ENCODE data around the gene MFSD8. TPM values are rescaled to one million over a fixed set of nuclear protein-coding genes. Genes with fewer than 3 reads are reported as not detected.
"Not testable (repeated sequence)": the region's sequence is repeated elsewhere in the genome, so short reads cannot be mapped to it uniquely, and the experiment has no call there.

Gene MFSD8
- total RNA-seq (2014; rRNA removed; shearing (Covaris generic)) = 4.0 and 5.5 TPM in 2 replicates

GRCh38 chr4:127965062-127965802 is at the start of gene MFSD8, which contains the start of gene ABHD18:
Gene MFSD8, minus strand, starts transcription at chr4:127965173. Its CDS starts 40 bp downstream, at chr4:127965133.
Gene ABHD18, plus strand, starts transcription at chr4:127965406. Its CDS starts 17,550 bp downstream, at chr4:127982956.
- Histone ChIP-seq H3K36me3 (no peaks in the 10 kb centered on the region), H3K4me1 (peaks cover 15% of the 10 kb centered on the region), H3K4me3 (peak within 1 kb of the TSS; percentile 89), H3K9me3 (replicated peaks) (no peaks in the 10 kb centered on the region), H3K27me3 (no peaks in the 10 kb centered on the region), H3K27ac (peak within 1 kb of the TSS; percentile 44)
- DNase-seq = peak; percentile 85 to 88

DNA sequence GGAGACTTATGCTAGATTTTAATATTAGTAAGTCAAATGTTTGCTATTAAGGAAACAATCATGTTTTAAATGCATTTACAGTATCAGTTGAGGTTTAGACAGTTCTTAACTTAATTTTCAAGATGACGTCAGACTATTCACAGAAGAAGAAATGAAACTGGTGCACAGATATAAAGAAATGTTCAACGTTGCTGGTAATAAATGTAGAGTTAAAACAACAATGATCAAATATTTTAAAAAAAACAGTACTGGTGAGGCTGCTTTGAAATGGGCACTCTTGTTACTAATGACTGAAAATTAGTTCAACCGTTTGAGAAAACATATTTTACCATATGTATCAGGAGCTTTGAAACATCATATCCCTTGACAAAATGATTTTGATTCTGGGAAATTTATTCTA is 44.5 kb upstream of the MFSD8 start:
- H3K4me3 ChIP-seq = no peak overlapping the region
- no peaks in the 10 kb centered on the region for H3K27me3 ChIP-seq
- no peaks in the 10 kb centered on the region for H3K9me3 ChIP-seq (replicated peaks)
- H3K36me3 ChIP-seq = no peaks in the 10 kb centered on the region
- no peaks in the 10 kb centered on the region for H3K4me1 ChIP-seq
- no peak overlapping the region for H3K27ac ChIP-seq
- no peak for DNase-seq

DNA sequence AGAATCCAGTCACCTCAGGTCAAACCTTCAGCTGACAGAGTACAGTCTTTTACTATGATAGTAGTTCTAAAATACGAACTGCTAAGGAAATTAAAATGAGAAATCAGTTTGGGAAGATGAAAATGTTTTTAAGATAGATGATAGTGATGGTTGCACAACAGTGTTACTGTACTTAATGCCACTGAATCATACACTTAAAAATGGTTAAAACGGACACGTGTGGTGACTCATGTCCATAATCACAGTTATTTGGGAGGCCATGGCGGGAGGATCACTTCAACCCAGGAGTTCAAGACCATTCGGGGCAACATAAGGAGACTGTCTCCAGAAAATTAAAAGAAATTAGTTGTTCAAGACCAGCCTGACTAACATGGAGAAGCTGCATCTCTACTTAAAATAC is 41.6 kb upstream of the MFSD8 start:
- Histone ChIP-seq H3K4me3 (no peak overlapping the region), H3K4me1 (no peaks in the 10 kb centered on the region), H3K27ac (no peak overlapping the region), H3K9me3 (replicated peaks) (no peaks in the 10 kb centered on the region), H3K27me3 (no peaks in the 10 kb centered on the region), H3K36me3 (no peaks in the 10 kb centered on the region)
- DNase-seq = no peak

DNA sequence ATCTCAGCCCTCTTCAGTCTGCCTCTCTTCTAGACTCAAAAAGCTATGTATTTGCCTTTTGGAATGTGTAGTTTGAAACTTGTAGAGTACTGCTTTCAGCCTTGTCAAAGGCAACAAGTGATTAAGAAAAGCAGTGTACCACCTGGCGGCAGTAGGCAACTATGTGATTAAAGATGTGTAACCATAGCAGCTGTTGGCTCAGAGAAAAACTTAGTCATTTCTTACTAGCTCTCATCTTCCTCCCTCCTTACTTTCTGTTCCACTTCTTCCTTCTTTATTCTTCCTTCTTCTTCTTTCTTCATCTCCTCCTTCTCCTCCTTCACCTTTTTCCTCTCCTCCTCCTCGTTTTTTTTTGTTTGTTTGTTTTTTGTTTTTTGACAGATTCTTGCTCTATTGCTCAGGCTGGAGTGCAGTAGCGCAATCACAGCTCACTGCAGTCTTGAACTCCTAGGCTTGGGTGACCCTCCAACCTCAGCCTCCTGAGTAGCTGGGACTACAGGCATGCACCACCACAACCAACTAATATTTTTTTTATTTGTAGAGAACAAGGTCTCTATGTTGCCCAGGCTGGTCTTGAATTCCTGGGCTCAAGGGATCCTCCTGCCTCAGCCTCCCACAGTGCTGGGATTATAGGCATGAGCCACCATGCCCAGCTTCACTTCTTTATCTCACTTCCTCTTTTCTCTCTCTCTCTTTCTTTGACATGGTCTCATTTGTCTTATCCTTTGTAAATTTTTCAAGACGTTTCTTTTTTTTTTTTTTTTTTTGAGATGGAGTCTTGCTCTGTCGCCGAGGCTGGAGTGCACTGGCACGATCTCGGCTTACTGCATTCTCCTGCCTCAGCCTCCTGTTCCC is 32.8 kb upstream of the MFSD8 start:
- H3K9me3 ChIP-seq (replicated peaks) = no peaks in the 10 kb centered on the region
- no peak overlapping the region for H3K4me3 ChIP-seq
- no peak overlapping the region for H3K27ac ChIP-seq
- H3K27me3 ChIP-seq = no peaks in the 10 kb centered on the region
- H3K36me3 ChIP-seq = no peaks in the 10 kb centered on the region
- DNase-seq = peak in 1 of 2 experiments; percentile 16
- no peaks in the 10 kb centered on the region for H3K4me1 ChIP-seq

GRCh38 chr4:127996521-127996920 is 31.5 kb upstream of the MFSD8 start:
- H3K4me1 ChIP-seq; H3K4me3 ChIP-seq; H3K27me3 ChIP-seq; H3K9me3 ChIP-seq (replicated peaks); H3K36me3 ChIP-seq; H3K27ac ChIP-seq: not testable (repeated sequence)
- peak in 1 of 2 experiments; percentile 4 for DNase-seq

DNA sequence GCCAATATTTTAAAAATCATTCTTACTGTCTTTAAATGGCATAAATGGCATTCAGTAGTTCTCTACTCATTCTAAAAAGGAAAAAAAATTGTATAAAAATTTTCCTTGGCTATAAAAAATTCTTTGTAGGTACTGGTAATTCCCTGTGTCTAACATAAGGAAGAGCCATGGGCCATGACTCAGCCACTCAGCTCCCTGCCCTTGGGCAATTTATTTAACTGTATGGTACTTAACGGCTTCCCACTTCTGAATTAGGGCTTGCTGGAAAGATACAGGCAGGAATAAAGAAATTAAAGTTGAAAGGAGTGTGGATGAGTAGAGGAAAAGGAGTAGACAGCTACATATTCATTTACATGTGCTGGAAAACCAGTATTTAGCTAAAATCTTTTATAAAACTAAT is 30.8 kb upstream of the MFSD8 start:
- no peak overlapping the region for H3K4me3 ChIP-seq
- H3K36me3 ChIP-seq = no peaks in the 10 kb centered on the region
- no peaks in the 10 kb centered on the region for H3K9me3 ChIP-seq (replicated peaks)
- no peak overlapping the region for H3K27ac ChIP-seq
- H3K4me1 ChIP-seq = no peaks in the 10 kb centered on the region
- no peaks in the 10 kb centered on the region for H3K27me3 ChIP-seq
- no peak for DNase-seq

GRCh38 chr4:127993151-127993550 is 28.2 kb upstream of the MFSD8 start:
- no peak for DNase-seq
- Histone ChIP-seq H3K4me1 (no peaks in the 10 kb centered on the region), H3K4me3 (no peak overlapping the region), H3K9me3 (replicated peaks) (no peaks in the 10 kb centered on the region), H3K27ac (no peak overlapping the region), H3K27me3 (no peaks in the 10 kb centered on the region), H3K36me3 (peaks cover 4% of the 10 kb centered on the region; the same call in 1 of the 2 replicates)

GRCh38 chr4:127988638-127989037 is 23.7 kb upstream of the MFSD8 start:
- Histone ChIP-seq H3K36me3 (peaks cover 8% of the 10 kb centered on the region; the same call in 1 of the 2 replicates), H3K27ac (no peak overlapping the region), H3K9me3 (replicated peaks) (no peaks in the 10 kb centered on the region), H3K4me3 (no peak overlapping the region), H3K27me3 (no peaks in the 10 kb centered on the region), H3K4me1 (no peaks in the 10 kb centered on the region)
- DNase-seq = no peak

DNA sequence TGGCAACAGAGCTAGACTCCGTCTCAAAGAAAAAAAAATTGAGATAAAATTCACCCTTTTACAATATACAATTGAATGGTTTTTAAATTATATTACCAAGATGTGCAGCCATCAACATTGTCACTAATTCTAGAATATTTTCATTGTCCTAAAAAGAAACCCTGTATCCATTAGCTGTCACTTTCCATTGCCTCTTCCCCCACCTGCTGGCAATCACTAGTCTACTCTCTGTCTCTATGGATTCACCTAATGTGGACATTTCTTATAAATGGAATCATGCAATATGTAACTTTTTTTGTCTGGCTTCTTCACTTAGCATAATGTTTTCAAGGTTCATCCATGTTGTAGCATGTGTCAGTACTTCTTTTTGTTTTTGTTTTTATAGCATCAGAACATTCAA is 21.0 kb upstream of the MFSD8 start:
- Histone ChIP-seq H3K4me3 (no peak overlapping the region), H3K9me3 (replicated peaks) (no peaks in the 10 kb centered on the region), H3K4me1 (no peaks in the 10 kb centered on the region), H3K27me3 (no peaks in the 10 kb centered on the region), H3K36me3 (peaks cover 8% of the 10 kb centered on the region; the same call in 1 of the 2 replicates), H3K27ac (no peak overlapping the region)
- DNase-seq = no peak

- Histone ChIP-seq H3K36me3 (0 out of 2 replicates have a peak, but pooled peaks cover 4% of the 10 kb centered on the region), H3K4me3 (no peak overlapping the region), H3K27ac (no peak overlapping the region), H3K4me1 (no peaks in the 10 kb centered on the region), H3K9me3 (replicated peaks) (no peaks in the 10 kb centered on the region; the same call in 1 of the 2 replicates), H3K27me3 (no peaks in the 10 kb centered on the region)
- no peak for DNase-seq
Measured at GRCh38 chr4:127982445-127982844, 17.5 kb upstream of the MFSD8 start.

- H3K36me3 ChIP-seq = no peaks in the 10 kb centered on the region
- no peak overlapping the region for H3K27ac ChIP-seq
- no peaks in the 10 kb centered on the region; the same call in 1 of the 2 replicates for H3K9me3 ChIP-seq (replicated peaks)
- H3K4me3 ChIP-seq = no peak overlapping the region
- no peaks in the 10 kb centered on the region for H3K4me1 ChIP-seq
- no peak for DNase-seq
- no peaks in the 10 kb centered on the region for H3K27me3 ChIP-seq
Measured at GRCh38 chr4:127978930-127979329, 14.0 kb upstream of the MFSD8 start.

DNA sequence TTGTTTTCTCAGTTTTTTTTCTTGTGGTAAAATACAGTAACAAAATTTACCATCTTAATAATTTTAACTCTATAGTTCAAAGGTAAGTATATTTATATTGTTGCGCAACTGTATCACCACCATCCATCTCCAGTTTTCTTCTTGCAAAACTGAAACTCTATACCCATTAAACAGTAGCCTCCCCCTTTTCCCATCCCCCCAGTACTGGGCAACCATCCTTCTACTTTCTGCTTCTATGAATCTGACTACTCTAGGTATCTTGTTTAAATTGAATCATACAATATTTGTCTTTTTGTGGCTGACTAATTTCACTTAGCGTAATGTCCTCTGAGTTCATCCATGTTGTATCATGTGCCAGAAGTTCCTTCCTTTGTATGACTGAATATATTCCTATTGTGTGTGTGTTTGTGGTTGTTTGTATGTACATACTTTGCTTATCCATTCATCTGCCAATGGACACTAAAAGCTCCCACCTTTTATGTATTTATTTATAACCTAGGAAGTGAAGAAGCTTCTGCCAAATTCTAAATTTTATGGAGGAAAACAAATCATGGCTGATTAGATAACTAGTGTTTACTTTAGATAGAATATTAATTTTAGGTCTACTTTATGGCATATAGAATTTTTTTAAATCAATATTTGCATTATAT is 10.3 kb upstream of the MFSD8 start:
- Histone ChIP-seq H3K27ac (no peak overlapping the region), H3K36me3 (no peaks in the 10 kb centered on the region)
- no peak for DNase-seq

DNA sequence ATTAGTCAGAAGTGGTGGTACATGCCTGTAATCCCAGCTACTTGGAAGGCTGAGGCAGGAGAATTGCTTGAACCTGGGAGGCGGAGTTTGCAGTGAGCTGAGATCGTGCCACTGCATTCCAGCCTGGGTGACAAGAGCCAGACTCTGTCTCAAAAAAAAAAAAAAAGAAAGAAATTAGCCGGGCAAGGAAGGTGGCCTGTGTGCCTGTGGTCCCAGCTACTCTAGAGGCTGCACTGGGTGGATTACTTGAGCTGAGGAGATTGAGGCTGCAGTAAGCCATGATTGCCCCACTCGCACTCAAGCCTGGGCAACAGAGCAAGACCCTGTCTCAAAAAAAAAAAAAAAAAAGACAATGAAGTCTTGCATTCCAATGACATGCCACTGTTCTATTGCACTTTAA is 6.0 kb upstream of the MFSD8 start:
- H3K4me1 ChIP-seq = peaks cover 13% of the 10 kb centered on the region
- DNase-seq = not testable (repeated sequence)

More for the DNA sequence above, 10.3 kb upstream of the MFSD8 start:
- H3K4me1 ChIP-seq = no peaks in the 10 kb centered on the region
- H3K27me3 ChIP-seq = no peaks in the 10 kb centered on the region
- H3K9me3 ChIP-seq (replicated peaks) = no peaks in the 10 kb centered on the region; the same call in 1 of the 2 replicates
- no peak overlapping the region for H3K4me3 ChIP-seq

GRCh38 chr4:127968586-127968985 is 3.6 kb upstream of the MFSD8 start:
- no peaks in the 10 kb centered on the region for H3K9me3 ChIP-seq (replicated peaks)
- H3K27ac ChIP-seq = no peak overlapping the region
- H3K4me1 ChIP-seq = peaks cover 15% of the 10 kb centered on the region
- no peaks in the 10 kb centered on the region for H3K36me3 ChIP-seq
- peak overlapping the region; percentile 53 for H3K4me3 ChIP-seq
- peak; percentile 6 to 13 for DNase-seq
- no peaks in the 10 kb centered on the region for H3K27me3 ChIP-seq

More for the DNA sequence above, 6.0 kb upstream of the MFSD8 start:
- H3K27me3 ChIP-seq; H3K9me3 ChIP-seq (replicated peaks); H3K4me3 ChIP-seq; H3K36me3 ChIP-seq; H3K27ac ChIP-seq: not testable (repeated sequence)
